NCI-H345 treated with DMSO at 0.1 percent for 48 hours (cell line): ENCODE results near the gene RRAGC.
A peak's percentile ranks its signal among the peaks of the same experiment; 100 is the strongest.
"Not testable (repeated sequence)": the region's sequence is repeated elsewhere in the genome, so short reads cannot be mapped to it uniquely, and the experiment has no call there.

ENCODE experiments used
- DNase-seq: peaks from one replicate; lab custom pipeline; 2025; ENCODE audit not compliant: unreplicated experiment; lab: John Stamatoyannopoulos, UW

Gene RRAGC

DNA sequence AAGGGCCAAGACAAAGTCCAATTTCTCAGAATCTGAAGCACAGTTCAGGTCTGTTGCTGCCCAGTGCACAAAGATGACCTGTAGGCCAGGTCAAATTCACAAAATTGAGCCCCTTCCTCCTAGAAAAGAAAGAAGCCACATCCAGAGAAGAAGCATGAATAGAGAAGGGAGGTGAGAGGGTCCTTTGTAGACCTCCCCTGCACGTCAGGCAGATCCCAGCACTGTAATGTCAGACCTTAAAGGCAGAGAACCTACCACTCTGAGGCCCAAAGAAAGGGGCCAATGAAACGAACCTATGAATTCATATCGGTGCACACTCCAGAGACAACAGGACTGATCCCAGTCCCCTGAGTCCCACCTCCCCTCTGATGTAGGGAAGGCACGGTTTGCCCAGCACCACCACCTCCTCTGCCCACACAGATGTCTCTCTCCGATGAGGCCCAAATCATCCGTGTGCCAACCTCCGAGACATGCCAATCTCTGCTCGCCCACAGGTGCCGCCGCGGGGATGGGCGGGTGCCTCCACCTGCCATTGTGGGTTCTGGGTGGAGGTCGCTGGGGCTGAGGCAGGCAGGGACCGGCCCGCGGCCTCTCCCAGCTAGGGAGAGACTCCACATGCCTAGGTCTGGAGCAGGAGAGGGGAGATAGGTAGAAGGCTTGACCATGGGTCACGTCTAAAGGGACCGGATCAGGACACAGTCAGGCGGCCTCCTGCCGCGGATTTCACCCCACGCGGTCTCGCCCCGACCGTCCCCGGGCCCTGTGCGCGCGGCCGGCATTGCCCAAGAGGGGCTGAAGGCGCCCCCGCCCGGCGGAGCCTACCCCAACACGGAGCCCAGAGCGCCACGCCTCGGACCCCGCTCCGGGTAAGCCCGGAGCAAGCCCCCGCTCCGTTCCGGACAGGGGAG, 42.1 kb downstream of the RRAGC start:
- DNase-seq = no peak

- DNase-seq = no peak
Measured at GRCh38 chr1:38815903-38816627, 43.5 kb downstream of the RRAGC start.

DNA sequence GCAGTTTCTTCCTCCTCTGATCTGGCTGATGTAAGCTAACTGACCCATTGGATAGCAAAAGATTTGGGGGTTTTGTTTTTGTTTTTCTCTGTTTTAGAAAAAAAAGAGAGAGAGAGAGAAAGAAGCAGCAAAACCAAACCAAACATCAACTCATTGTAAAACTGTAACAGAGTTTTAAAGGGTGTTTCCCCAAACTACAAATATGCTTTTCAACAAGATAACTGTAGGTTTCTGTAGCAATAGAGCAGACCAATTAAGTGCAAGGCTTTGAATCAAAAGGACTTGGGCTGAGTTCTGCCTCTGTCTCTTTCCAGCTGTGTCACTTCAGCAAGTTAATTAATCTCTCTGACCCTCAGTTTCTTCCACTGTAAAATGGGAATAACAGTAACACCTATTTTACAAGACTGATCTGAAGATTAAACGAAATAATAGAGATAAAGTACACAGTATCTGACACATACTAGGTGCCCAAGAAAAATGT, 44.5 kb downstream of the RRAGC start:
- no peak for DNase-seq

GRCh38 chr1:38814444-38814983, 45.1 kb downstream of the RRAGC start:
- DNase-seq = no peak

DNA sequence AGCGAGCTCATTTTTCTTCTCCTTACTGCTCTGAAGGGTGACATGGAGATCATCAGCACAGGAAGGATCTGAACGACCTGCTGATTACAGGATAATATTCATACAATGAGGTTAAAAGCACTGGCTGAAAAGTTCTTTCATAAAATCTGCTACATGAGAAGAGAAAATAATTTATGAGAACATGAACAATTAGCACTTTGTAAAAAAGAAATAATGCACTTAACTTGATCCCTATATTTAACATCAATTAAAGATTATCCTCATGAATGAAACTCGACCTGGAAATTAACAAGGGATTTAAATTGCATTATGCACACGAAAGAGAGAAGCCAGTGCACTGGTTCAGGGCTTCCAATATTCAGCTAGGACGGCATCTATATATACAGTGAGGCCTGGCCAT, 46.6 kb downstream of the RRAGC start:
- no peak for DNase-seq

- DNase-seq = not testable (repeated sequence)
Measured at GRCh38 chr1:38811466-38811865, 48.1 kb downstream of the RRAGC start.

- no peak for DNase-seq
Measured at GRCh38 chr1:38806090-38806489, 53.5 kb downstream of the RRAGC start.

DNA sequence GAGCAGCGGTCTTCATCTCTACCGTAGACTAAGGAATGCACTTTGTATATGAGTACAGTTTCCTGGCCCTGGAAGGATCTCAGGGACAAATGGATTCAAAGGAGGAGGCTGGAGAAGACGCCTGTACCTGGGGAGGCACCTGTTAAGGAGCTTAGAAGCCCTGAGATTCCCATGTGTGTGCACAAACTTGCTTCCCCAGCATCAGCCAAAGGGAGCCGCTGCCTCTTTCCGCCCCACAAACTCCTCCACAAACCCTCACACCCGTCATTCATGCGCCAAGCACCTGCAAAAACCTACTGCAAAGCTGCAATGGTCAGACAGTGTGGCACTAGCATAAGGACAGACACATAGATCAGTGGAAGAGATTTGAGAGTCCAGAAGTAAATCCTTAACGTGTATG, 54.5 kb downstream of the RRAGC start:
- DNase-seq = no peak

DNA sequence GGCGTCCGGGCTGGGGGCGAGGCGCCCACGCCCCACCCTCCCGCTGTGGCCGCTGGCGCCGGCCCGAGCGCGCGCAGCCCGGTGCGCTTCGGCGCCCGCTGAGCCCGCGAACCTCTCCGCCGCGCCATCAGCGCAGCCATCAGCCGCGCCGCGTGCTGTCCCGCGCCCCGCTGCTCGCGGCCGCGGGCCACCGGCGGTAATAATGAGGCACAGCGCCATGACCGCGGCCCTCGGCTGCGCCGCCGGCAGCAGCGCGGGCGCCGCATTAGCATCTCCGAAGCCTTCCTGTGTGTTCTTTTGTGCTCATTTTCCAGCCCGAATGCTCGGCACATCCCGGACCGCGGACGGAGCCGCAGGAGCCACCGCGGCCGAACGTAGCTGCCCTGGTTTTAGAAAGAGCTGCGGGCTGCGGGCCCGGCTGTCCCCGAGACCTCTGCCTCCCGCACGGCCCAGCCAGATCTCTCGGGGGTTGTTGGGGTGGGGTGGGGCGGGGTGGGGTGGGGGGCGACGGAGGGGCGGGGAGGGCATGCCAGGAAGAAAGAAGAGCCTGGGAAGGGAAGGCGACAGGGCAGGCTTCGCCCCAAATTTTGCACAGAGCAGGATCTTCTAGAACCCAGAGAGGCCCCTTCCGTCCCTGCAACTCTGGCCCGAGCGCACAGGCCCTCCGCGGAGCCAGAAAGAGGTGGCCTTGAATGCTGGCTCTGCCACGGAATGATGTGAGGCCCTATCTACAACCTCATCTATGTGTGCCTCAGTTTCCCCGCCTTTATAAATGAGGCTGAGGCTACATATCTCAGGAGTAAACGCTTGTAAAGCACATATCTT, 55.3 kb downstream of the RRAGC start:
- DNase-seq = no peak

GRCh38 chr1:38803647-38804046, 55.9 kb downstream of the RRAGC start:
- DNase-seq = no peak

DNA sequence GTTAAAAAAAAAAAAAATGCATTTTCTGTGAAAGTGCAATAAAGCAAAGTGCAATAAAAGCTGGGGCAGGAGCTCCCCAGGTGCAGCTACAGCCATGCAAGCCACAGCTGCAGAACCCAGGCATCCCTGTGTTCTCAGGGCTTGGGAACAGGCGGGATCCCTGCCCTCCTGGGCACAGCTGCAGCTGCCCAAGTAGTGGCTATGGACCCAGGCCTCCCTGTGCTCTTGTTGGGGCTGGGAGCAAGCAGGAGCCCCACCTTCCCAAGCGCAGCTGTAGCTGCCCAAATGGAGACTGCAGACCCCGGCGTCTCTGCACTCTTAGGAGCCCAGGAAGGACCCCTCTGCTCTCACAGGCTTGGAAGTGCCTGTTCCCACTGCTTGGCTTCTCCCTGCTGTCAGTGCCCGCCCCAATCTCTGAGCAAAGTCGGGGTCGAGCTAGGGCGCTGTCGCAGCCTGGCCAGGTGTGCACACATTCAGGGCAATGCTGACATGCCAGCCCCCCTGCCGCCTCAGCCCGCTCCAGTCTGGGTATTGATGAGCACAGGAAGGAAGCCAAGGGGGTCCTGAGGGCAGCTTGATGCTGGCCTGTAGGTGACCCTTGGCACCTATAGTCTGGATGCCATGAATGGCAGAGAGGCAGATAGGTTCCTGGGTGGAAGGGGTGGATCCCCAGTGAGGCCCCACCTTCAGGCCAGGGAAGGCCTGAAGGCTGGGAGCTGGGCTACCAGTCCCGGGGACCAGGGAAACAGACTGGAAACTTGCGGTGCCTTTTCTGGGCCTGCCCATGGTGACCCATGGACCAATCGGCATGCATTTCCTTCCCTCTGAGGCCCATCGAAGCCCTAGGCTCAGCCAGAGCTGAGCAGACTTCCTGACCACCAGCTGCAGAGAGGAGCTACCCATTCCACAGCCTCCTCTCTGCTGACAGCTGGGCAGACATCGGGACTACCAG, 58.6 kb downstream of the RRAGC start:
- DNase-seq = no peak

DNA sequence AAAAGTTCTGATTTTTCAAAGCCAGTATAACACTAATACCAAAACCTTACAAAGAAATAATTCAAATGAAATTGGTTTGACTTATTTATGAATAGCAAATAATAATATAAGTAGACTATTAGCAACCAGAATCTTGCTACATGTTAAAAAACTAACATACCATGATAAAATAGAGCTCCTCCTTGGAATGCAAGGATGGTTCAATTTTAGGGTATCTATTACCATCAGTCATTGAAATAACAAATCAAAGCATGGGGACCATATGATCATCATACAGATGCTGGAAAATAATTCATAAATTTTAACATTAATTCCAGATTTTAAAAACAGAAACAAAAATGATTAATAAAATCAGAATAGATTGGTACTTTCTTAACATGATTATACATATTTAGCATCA, 66.3 kb downstream of the RRAGC start:
- DNase-seq = no peak

DNA sequence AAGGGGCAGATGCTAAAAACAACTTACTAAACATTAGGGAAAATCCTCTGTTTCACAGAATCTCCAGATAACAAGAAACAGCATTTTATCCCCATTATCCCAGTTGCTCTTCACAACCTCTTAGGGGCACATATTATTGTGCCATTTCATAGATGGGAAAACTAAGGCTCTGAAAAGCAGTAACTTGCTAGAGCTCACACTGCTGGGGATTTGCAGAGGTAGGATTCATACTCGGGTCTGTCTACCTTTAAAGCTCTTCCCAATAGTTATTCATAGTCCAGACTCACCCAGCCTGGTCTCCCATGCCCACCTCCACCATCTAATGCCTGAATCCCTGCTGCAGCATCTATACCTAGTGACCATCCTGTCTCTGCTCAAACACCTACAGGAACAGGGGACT, 67.7 kb downstream of the RRAGC start:
- DNase-seq = no peak

DNA sequence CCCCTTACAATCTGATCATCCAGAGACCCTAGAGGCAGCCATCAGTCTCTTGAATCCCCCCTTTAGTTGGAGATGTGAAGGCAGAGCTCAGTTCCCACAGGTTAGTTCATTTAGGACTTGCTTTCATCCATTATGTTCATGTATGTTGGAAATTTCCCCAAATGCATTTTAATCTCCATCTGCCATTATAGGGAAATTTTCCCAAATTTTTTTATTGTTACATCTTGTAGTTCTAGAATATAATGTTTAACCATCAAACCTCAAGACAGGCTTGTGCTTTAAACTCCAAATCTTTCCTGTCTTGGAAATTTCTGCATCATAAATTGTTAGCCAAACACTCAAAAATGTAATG, 68.4 kb downstream of the RRAGC start:
- no peak for DNase-seq

DNA sequence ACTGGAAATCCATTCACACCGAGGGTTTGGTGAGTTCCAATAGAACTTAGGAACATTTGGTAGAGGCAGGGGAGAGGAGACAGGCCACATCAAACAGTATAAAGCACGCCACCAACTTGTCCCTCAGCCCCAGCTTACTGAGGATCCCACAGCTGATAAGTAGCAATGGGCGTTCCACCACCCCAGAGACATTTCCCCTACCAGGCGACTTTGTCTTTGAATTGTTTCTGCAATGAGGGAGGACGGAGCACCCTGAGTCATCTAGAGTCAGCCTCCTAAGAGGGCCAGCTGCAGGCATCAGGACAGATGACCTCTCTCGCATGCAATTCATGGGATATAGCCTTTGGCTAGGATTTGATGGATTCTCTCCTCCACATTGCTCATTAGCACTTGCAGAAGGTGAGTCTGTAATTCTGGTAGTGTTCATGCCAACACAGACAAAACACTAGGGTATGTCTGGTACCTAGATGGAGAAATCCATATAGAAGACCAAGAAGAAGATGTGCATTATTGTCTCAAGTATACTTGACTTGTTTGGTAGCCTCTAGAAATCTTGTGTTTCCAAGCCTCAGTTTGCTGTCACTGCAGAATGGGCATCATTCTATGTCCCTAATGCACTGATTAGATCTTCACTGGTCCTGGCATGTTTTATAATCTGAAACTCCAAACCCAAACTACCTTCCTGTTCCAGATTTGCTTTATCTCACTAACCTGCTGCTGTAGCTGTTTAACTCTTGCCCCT, 69.0 kb downstream of the RRAGC start:
- DNase-seq = no peak

DNA sequence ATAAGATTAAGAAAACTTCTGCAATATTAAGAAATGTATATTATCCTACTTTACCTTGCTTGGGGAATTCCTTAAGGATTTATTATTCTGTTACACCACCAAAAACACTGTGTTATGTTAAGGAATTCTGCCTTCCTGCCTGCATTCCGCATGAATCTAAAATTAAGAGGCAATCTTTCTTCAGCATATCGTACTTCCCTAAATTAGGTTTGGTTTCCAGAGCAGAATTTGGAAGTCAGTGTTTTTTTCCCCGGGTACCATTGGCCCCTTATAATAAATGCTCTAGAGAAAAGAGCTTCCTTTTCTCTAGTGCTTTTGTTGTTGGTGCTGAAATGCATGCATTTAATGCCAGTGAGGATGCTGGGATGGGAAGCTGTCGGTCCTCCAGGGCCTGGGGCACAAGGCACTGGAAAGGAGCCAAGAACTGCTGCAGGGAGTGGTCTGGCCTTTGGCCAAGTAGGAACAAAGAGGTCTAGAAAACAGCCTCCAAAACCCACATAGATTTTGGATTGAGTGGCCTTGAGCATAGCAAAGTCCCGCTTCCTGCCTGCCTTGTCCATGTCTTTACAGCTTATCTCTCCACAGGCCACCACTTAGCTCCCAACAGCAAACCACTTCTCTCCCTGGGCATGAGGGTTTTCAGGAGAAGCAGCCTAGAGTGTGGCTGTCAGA, 69.9 kb downstream of the RRAGC start:
- peak; percentile 77 for DNase-seq

- no peak for DNase-seq
Measured at GRCh38 chr1:38788341-38789336, 70.9 kb downstream of the RRAGC start.
